GM18951 (cell line): ENCODE measurements around the gene SLCO2A1.

ENCODE experiments used
- POLR2A ChIP-seq: IDR thresholded peaks from 4 replicates; pipeline ENCODE4 v1.6.1; 2011; ENCODE audit warnings: mild to moderate bottlenecking; ENCODE audit not compliant: insufficient read length, insufficient read depth; ENCODE audit errors: extremely low read depth
- in situ Hi-C: fragments of 300-500 bp; cut with MboI; formaldehyde crosslinking; loops from one replicate; pipeline ENCODE4 v1.12.0; 2022; ENCODE audit warnings: low sequenced_read_pairs, mixed read lengths, inconsistent platforms; ENCODE audit not compliant: unreplicated experiment

The SLCO2A1 gene

DNA sequence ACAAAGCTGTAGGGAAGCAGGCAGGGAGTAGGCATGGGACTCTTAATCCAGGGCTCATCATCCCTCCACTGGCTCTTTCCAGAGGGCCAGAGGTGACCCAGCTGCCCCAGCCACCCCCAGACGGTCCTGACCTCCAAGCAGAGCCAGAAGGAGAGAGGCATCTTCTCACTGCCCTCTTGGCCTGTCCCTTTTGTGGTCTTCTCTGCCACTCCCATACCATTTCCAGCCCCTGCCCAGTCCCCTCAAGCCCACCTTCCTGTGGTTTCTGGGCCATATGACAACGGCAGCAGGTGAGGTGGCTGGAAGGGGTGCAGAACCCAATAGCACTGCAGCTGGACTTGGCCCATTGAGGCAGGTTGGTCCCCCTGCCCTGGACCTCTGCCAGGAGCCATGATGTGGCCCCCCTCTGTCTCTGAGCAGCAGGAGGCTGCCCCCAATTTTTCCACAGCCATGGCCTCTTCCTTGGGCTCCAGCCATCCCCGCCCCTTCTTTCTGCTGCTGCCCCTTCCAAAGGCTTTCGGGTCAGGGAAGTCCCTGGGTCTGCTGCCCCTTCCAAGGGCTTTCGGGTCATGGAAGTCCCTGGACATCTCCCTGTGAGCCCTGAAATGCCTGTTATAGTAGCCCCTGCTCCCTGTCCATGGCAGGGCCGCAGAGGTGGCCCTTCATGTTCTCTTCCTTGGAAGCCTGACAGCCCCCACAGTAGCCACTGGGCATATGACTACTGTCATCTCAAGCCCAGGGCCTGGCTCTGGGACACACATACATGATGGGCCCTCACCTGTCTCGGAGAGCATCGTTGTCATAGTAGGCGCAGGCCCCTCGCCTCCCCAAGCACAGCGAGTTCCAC, 94.5 kb downstream of the SLCO2A1 start:
- TF ChIP-seq POLR2A, result no peak
- in situ Hi-C loops, result loop anchor here (10.0 kb wide), 1 partner anchor 280 kb away; no protein-coding TSS in a partner anchor

DNA sequence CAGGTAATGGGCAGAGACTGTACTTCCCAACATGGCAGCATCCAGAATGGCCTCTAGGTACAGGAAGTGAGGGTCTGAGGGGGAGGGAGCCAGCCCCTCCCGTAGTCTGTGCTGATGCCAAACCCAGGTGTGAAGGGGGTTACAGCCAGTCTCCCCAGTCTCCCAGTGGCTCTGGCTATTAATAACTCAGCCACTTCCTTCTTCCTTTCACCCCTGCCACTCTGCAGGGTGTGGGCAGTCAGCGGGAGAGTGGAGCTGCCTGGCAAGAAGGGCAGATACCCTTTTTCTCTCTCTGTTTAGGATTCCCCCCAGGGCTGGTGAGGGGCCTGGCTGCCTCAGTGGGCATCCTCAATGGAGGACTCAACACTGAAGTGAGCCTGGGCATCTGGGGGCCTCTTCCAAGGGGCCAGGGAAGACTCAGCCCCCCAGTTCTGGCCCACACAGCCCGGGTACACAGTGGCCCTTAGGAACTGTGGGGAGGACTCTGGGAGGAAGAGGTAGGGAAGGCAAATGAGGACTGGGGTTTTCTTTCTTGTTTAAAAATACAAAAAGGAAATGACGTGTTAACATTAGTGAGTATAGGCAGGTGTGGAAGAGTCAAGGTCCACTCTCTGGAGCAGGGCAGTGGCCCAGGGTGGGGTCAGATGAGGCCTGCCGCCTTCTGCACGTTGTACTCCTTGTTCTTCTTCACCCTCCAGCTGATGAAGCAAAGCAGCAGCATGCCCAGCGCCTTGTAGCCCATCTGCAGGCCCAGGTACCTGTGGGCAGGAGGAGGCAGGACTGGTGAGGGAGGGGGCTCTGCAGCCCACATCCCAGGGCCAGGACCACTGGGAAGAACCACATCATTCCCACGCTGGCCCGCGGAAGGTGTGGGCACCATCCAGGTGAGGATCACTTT, 95.4 kb downstream of the SLCO2A1 start:
- in situ Hi-C loops, result loop anchor here (10.0 kb wide), 1 partner anchor 280 kb away; no protein-coding TSS in a partner anchor
- no peak for TF ChIP-seq POLR2A

DNA sequence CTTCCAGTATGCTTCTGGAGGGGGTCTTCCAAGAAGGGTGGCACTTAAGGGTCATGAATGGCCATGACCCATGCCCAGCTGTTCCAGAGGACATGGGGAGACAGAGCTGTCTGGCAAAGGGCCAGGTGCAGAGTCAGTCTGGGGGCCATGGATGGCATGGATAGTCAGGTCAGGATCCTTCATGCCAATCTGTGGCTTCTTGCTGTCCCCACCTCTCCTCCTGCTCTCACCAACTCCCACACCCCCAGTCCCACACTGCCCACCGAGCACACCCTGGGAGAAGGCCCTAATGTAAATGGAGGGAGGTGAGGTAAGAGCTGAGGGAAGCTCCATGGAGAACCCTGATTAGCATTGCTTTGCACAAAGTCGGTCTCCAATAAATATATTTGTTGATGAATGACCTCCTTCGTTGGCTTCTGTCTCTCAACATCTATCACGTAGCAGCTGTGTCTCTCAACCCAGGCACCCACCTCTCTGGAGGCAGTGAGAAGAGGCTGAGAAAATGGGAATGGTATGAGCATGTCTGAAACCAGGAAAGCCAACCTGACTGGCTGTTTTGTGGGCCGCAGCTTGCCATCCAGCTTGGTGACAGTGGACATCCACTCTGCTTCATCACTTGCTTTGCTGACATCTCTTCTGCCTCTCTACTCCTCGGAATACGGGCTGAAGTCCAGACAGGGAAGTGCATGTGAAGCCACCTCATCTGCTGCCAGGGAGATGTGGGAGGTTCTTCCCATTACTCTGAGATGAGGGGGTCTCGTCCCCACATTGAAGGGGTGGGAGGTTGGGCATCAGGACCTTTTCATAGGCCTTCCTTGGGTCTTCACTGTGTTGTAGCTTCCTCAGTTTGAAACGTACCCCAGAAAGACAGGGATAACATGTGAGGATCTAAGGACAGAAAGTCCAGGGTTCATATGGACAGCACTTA, 96.4 kb downstream of the SLCO2A1 start:
- TF ChIP-seq POLR2A, result no peak
- in situ Hi-C loops, result loop anchor here (10.0 kb wide), 1 partner anchor 281 kb away; no protein-coding TSS in a partner anchor

- in situ Hi-C loops, result loop anchor here (10.0 kb wide), 1 partner anchor 283 kb away; no protein-coding TSS in a partner anchor
- no peak for TF ChIP-seq POLR2A
Observed at GRCh38 chr3:133932009-133932408, 97.7 kb downstream of the SLCO2A1 start.

- in situ Hi-C loops, result loop anchor here (10.0 kb wide), 1 partner anchor 284 kb away; no protein-coding TSS in a partner anchor
- no peak for TF ChIP-seq POLR2A
Observed at GRCh38 chr3:133931084-133931483, 98.6 kb downstream of the SLCO2A1 start.

DNA sequence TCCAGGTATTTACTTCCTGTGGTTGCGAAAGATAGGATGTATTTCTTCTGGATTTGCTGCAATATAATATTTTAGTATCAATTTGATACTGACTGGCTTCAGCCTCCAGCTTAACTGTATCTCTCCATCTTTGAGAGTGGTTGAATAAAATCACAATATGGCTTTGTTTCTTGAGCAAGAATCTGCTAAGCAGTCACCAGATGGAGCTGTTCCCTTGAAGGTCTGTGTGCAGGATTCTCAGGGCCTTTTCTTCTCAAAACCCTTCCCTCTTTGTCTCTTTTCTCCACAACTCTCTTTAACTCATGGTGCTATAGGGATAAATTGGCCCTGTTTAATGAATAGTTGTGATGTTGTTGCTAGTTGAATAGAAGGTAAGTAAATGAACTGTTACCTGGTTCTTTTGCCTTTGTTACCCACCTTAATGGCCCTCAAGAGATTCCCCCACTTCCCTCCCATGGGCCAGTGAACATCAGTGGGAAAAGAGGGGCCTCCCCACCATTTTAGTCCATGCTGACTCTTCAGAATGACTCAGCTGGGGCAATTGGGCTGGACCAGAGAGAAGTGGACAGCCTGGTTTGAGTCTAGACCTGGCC, 99.3 kb downstream of the SLCO2A1 start:
- TF ChIP-seq POLR2A, result no peak
- in situ Hi-C loops, result loop anchor here (10.0 kb wide), 1 partner anchor 284 kb away; no protein-coding TSS in a partner anchor

DNA sequence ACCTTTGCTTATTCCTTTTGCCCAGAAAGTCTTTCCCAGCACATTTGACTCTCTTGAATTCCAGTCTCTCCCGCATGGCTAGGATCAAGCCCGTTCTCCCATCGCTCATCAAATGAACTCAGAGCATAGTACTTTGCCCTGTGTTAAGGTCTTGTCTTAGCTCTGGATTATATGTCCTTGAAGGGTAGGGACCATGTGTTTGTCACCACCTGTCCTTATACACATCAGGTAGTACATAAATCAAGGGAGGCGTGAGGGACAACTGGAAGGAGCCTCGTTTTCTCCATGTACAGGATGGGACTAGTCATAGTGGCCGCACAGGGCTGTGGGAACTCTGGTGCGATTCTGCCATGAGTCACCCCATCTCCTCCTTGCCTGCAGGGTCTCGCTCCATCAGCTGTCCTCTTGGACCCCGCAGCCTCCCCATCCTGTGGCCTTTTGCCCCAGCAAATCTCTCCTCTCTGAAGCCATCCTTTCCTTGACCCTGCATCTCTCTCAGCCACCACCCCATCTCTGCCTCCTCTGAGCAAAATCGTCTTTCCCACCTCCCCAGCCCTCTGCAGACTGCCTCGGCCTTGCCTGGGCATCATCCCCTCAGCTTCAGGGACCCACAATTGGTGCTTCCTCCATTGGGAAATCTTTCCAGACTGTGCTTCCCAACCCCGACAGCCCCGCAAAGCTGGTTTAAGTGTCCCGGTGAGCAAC, 100.7 kb downstream of the SLCO2A1 start:
- TF ChIP-seq POLR2A, result no peak
- in situ Hi-C loops, result no loop called here

GRCh38 chr3:133928136-133928893, 101.4 kb downstream of the SLCO2A1 start:
- in situ Hi-C loops, result no loop called here

GRCh38 chr3:133927540-133928066, 102.1 kb downstream of the SLCO2A1 start:
- no peak for TF ChIP-seq POLR2A
- in situ Hi-C loops, result no loop called here

More at GRCh38 chr3:133928136-133928893, 101.4 kb downstream of the SLCO2A1 start:
- TF ChIP-seq POLR2A, result no peak

DNA sequence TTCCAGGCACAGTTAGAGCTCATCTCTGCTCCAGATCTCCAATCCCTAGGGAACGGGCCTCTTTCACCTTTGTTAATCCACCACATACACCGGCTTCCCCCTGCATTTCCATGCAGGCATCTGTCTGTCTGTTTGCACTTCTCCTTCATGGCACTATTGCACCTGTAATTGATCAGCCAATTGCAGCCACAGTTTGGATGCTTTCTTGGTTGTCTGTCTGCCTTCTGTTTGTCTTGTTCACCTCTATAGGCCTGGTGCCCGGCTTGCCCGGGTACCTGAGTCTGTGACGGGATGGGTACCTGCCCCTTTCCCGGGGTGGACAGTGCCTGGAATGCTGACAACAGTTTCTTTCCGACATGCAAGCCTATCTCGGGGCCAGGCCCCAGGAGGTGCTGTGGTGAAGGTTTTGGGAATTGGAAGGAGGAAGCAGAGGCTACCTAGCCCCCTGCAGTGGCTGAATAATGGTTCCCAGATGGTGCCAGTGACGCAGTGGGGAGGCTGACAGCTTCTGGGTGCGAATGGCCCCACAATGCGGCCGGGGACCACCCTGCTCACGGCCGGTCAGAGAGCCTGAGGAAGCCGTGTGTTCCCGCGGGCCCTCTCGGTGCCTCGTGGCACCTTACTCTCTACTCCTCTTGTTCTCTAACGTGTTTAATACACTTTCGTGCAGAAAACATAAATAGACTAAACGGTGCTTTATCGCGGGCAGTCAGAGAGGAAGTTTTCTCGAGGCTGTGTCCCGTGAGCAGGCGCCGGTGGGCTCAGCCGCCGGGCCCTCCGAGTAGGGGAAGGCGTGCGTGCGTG, 102.8 kb downstream of the SLCO2A1 start:
- TF ChIP-seq POLR2A, result no peak
- in situ Hi-C loops, result no loop called here
